HepG2 (cell line): ENCODE results near the gene FIZ1. TPM values are rescaled to one million over a fixed set of nuclear protein-coding genes. Genes with fewer than 3 reads are reported as not detected.

Experiments
- CHD4 ChIP-seq: fragments of 200-600 bp; sonication (generic); IDR thresholded peaks from 2 replicates; pipeline ENCODE4 v1.7.0; 2017; ENCODE audit warnings: mild to moderate bottlenecking, low read length, borderline replicate concordance
- CREB1 ChIP-seq, 2 experiments: fragments of 450-650 bp in 1 of 2; IDR thresholded peaks; 2 replicates each; pipeline ENCODE4 v1.6.1; 2016 to 2017; ENCODE audit warnings: control low read depth in 1 of 2, mild to moderate bottlenecking in 1 of 2, missing compliant biosample characterization in 1 of 2, missing genetic modification characterization in 1 of 2
- DPF2 ChIP-seq: sonication (generic); formaldehyde crosslinking; IDR thresholded peaks from 2 replicates; pipeline ENCODE4 v1.4.0; 2020; ENCODE audit warnings: mild to moderate bottlenecking, low read depth, missing genetic modification reagents, borderline replicate concordance
- ELF1 ChIP-seq: sonication (generic); formaldehyde crosslinking; IDR thresholded peaks from 2 replicates; pipeline ENCODE4 v1.4.0; 2020; ENCODE audit warnings: missing genetic modification reagents
- EZH2 ChIP-seq: conservative IDR thresholded peaks from 2 replicates; pipeline ENCODE4 v1.6.1; 2012; ENCODE audit warnings: mild to moderate bottlenecking, low read depth, low read length, moderate library complexity
- FOXO1 ChIP-seq: sonication (generic); formaldehyde crosslinking; IDR thresholded peaks from 2 replicates; pipeline ENCODE4 v1.4.0; 2020; ENCODE audit warnings: missing genetic modification reagents
- GMEB2 ChIP-seq: IDR thresholded peaks from 2 replicates; pipeline ENCODE4 v1.6.1; 2016; ENCODE audit warnings: missing biosample characterization, missing genetic modification reagents, low read depth
- HES4 ChIP-seq: sonication (generic); formaldehyde crosslinking; IDR thresholded peaks from 2 replicates; pipeline ENCODE4 v1.9.0; 2021; ENCODE audit warnings: mild to moderate bottlenecking, missing genetic modification reagents, borderline replicate concordance
- HIC2 ChIP-seq: sonication (generic); formaldehyde crosslinking; IDR thresholded peaks from 2 replicates; pipeline ENCODE4 v1.9.0; 2022; ENCODE audit warnings: low read depth, missing genetic modification reagents
- KMT2B ChIP-seq: IDR thresholded peaks from 2 replicates; pipeline ENCODE4 v1.6.1; 2016; ENCODE audit warnings: missing genetic modification reagents, missing compliant biosample characterization
- MBNL3 ChIP-seq: fragments of 250-450 bp; sonication (Bioruptor Pico); conservative IDR thresholded peaks from 2 replicates; pipeline ENCODE4 v1.8.0; 2022; ENCODE audit warnings: mild to moderate bottlenecking, inconsistent platforms
- MIXL1 ChIP-seq: IDR thresholded peaks from 2 replicates; pipeline ENCODE4 v1.6.1; 2016
- MLXIP ChIP-seq: sonication (generic); formaldehyde crosslinking; IDR thresholded peaks from 2 replicates; pipeline ENCODE4 v1.9.0; 2021; ENCODE audit warnings: missing genetic modification reagents, borderline replicate concordance
- NR1H2 ChIP-seq: sonication (generic); formaldehyde crosslinking; IDR thresholded peaks from 2 replicates; pipeline ENCODE4 v1.8.1; 2022; ENCODE audit warnings: low read depth, missing genetic modification reagents, borderline replicate concordance
- NRL ChIP-seq: sonication (generic); formaldehyde crosslinking; IDR thresholded peaks from 2 replicates; pipeline ENCODE4 v1.5.0; 2020; ENCODE audit warnings: missing genetic modification reagents, mild to moderate bottlenecking, moderate library complexity, borderline replicate concordance
- RELA ChIP-seq: sonication (generic); formaldehyde crosslinking; IDR thresholded peaks from 2 replicates; pipeline ENCODE4 v1.4.0; 2020; ENCODE audit warnings: missing genetic modification reagents
- SUZ12 ChIP-seq: fragments of 150-350 bp; IDR thresholded peaks from 2 replicates; pipeline ENCODE4 v1.6.1; 2014; ENCODE audit warnings: low read depth, low read length
- ZBTB39 ChIP-seq: sonication (generic); formaldehyde crosslinking; IDR thresholded peaks from 2 replicates; pipeline ENCODE4 v1.5.0; 2020; ENCODE audit warnings: missing genetic modification reagents
- ZBTB7A ChIP-seq: sonication (generic); formaldehyde crosslinking; IDR thresholded peaks from 2 replicates; pipeline ENCODE4 v1.8.0; 2022; ENCODE audit warnings: mild to moderate bottlenecking, missing genetic modification reagents
- ZKSCAN5 ChIP-seq: sonication (generic); formaldehyde crosslinking; IDR thresholded peaks from 2 replicates; pipeline ENCODE4 v1.5.1; 2020; ENCODE audit warnings: mild to moderate bottlenecking, missing genetic modification reagents
- ZNF672 ChIP-seq: sonication (generic); formaldehyde crosslinking; IDR thresholded peaks from 2 replicates; pipeline ENCODE4 v1.8.1; 2022; ENCODE audit warnings: missing genetic modification reagents
- ZNF740 ChIP-seq: sonication (generic); formaldehyde crosslinking; IDR thresholded peaks from 2 replicates; pipeline ENCODE4 v1.4.0; 2020; ENCODE audit warnings: missing genetic modification reagents
- polyA plus RNA-seq, 8 experiments: library from polyadenylated mRNA; depleted of rRNA in 3 of 8; stranded (reverse) in 7 of 8; unstranded in 1 of 8; fragments of >200 nt; fragmentation: Illumina TruSeq in 4 of 8; extraction: Trizol in 4 of 8; gene quantifications; 2 replicates each; pipeline versions ENCODE4 v1.2.1 to v1.2.3, GENCODE V29; 2011 to 2016; ENCODE audit warnings: low read depth in 4 of 8, missing spikeins in 1 of 8, mixed read lengths in 1 of 8; ENCODE audit not compliant: insufficient read depth in 1 of 8
- total RNA-seq, 5 experiments: library from RNA; depleted of rRNA; stranded (reverse); fragments of >200 nt; fragmentation: Illumina TruSeq; extraction: Trizol; gene quantifications; 2 replicates each; pipeline ENCODE4 v1.2.3, GENCODE V29; 2016; ENCODE audit warnings: low read depth in 1 of 5

Gene FIZ1
- total and polyA plus RNA-seq, 2 of the 13 experiments (the other 11 are each of a cell fraction or from before 2014, with no cell fraction given) = 3.6 to 5.9 TPM

GRCh38 chr19:55598719-55599467 is 424 bp downstream of the FIZ1 start (continued):
- TF ChIP-seq ZBTB39 (CRISPR knock-in tag) (no peak), ELF1 (CRISPR knock-in tag) (no peak), CHD4 (peak; percentile 7; the same call in 1 of the 2 replicates), NRL (CRISPR knock-in tag) (0 out of 2 replicates have a peak, but pooled peaks have one; percentile 62), GMEB2 (CRISPR knock-in tag) (no peak), KMT2B (CRISPR knock-in tag) (no peak), ZNF672 (CRISPR knock-in tag) (no peak), ZNF740 (CRISPR knock-in tag) (peak; percentile 96), RELA (CRISPR knock-in tag) (no peak), ZBTB7A (CRISPR knock-in tag) (no peak), SUZ12 (no peak), HIC2 (no peak; the same call in 1 of the 2 replicates), ZKSCAN5 (CRISPR knock-in tag) (no peak), NR1H2 (no peak), MLXIP (CRISPR knock-in tag) (no peak), EZH2 (no peak), DPF2 (no peak), FOXO1 (no peak), MIXL1 (CRISPR knock-in tag) (no peak), MBNL3 (CRISPR knock-in tag) (no peak), HES4 (CRISPR knock-in tag) (no peak), CREB1 (IDR thresholded peaks at IDR 0.05) (no peak), CREB1 (CRISPR knock-in tag; IDR thresholded peaks at IDR 0.05) (no peak)
